HG03469 (cell line): ENCODE results near the gene MAPT.
"Not testable (repeated sequence)": the region's sequence is repeated elsewhere in the genome, so short reads cannot be mapped to it uniquely, and the experiment has no call there.

ENCODE experiments used
- ATAC-seq: cut with Tn5 transposase; IDR thresholded peaks from one replicate; pipeline ENCODE4 v1.9.1; 2021; ENCODE audit warnings: mild to moderate bottlenecking, moderate library complexity, moderate number of reproducible peaks; ENCODE audit not compliant: unreplicated experiment

MAPT gene

GRCh38 chr17:45923511-45924268, 29.3 kb downstream of the MAPT start:
- ATAC-seq: no peak

GRCh38 chr17:45924332-45924820, 30.0 kb downstream of the MAPT start:
- no peak for ATAC-seq

DNA sequence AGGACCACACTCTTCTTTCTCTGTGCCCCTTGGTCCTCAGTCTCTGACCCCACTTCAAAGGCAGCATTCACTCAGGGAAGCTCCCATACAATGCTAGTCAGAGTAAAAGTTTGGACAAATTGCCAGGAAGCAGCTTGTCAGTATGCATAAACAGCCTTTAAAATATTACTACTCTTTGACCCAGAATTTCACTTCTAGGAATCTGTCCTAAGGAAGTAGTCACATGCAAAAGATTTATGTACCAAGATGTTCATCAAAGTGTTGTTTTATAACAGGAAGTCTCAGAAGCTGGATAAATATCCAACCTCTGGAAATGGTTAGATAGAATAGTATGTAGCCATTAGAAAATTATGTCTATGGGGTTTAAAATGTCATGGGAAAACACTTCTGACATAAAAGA, 31.0 kb downstream of the MAPT start:
- no peak for ATAC-seq

DNA sequence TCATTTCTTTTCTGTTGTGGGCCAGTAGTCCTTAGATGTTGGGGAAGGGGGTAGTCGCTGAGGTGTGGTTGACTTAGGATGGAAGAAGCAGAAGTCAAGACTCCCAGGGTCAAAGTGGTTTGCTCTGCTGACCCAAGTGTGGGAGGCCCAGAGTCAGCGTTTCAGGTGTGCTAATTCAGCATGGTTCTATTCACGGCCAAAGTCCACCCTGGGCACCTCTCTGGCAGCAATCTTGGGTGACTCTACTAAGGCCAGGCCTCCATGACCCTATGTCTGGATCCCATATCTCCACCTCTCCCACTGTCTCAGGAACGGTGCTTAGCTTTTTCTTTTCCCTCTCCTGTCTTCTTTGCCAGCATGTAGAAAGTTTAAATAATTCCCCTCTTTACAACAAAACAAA, 32.9 kb downstream of the MAPT start:
- no peak for ATAC-seq

GRCh38 chr17:45929344-45929743, 35.0 kb downstream of the MAPT start:
- no peak for ATAC-seq

GRCh38 chr17:45930420-45930951, 36.1 kb downstream of the MAPT start:
- no peak for ATAC-seq

DNA sequence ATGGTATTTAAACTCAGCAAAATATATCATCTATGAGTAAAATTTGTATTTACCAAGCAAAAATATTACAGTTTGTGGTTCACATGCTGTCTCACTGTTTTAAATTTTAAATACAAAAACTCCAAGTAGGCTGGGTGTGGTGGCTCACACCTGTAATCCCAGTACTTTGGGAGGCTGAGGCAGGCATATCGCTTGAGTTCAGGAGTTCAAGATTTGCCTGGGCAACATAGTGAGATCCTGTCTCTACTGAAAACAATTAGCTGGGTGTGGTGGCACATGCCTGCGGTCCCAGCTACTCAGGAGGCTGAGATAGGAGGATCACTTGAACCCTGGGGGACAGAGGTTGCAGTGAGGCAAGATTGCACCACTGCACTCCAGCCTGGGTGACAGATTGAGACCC, 37.3 kb downstream of the MAPT start:
- no peak for ATAC-seq

DNA sequence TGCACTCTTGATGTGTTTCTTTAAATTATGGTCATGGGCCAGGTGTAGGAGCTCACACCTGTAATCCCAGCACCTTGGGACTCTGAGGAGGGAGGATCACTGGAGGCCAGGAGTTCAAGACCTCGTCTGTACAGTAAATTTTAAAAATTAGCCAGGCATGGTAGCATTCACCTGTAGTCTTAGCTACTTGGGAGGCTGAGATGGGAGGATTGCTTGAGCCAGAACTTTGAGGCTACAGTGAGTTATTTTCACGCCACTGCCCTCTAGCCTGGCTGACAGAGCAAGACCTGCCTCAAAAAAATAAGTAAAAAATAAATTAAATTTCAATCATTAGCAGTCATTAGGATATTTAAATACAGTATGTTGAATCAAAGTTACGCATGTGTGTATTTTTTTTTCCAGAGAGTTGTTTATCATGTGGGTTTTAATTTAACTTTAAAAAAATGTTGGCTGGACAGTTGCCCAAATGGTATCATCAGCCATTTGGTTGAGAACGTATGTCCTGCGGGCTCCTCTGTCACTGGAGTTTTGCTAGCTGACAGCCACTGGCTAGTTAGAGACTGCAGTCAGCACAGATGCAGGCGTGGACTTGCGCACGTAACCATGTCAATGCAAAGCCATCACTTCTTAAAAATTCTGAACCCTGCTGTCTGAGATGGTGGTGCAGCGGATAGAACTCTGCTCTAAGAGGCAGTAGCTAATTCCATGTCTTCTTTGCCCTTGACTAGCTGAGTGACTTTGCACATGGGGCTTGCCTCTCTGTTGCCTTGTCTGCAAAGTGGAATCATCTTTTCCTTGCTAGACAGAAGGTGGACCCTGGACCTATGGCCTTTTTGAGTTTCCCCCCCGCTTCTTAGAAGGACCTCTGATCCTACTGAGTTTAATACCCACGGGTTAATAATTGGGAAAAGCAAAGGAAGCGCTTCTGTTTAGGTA, 40.0 kb downstream of the MAPT start:
- no peak for ATAC-seq

- ATAC-seq: no peak
These were observed 40.9 kb downstream of the MAPT start for GRCh38 chr17:45935197-45935709.

DNA sequence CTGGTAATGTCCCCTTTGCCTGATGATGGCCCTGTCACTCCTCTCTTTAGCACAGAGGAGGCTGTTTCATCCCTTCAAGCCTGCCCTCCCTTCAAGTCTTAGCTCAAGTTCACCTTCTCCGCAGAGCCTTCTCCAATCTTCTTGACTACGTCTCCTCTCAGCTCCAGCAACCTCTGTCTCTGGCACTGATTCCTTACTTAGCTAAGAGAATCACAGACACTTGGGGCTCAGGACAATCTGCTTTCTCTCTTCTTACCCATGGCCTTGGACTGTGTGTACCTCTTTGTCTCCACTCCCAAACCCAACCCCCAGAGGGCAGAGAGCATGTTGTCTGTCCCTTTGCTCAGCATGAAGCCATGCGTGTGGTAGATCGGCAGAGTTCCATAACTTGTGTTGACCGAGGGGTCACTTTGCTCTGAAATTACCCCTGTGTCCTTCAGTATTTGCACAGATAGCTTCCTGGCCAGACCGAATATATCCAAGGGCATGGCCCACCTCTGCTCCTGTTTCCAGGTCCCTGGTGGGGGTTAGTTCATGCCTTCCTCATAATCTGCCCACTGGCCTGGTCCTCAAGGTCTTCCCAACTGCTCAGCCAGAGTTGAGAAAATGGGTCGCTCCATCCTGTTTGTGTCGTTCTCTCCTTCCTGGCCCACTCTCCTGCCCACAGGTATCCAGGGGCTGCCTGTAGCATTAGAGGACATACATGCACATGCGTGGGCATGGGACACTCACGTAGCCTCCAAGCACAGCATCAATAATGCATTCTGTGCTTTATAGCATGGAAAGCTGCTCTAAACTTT, 41.6 kb downstream of the MAPT start:
- no peak for ATAC-seq

DNA sequence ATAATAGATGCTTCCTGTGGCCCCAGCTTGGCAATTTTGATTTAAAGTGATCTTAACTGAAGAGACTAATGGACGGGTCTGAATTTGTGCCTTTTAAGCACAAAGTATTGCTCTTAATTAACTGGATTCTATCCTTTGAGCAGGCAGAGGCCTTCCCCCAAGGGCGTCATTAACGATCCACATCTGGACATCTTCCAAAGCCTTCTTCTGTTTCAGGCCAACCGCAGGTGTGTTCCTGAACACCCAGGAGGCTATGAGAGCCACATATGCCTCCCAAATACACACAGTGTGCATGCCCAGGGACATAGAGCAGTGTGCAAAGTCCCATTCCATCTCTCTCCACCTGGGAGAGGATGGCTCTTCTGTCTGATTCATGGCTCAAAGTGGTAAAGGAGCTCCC, 42.3 kb downstream of the MAPT start:
- no peak for ATAC-seq

GRCh38 chr17:45937186-45937585, 42.8 kb downstream of the MAPT start:
- not testable (repeated sequence) for ATAC-seq

DNA sequence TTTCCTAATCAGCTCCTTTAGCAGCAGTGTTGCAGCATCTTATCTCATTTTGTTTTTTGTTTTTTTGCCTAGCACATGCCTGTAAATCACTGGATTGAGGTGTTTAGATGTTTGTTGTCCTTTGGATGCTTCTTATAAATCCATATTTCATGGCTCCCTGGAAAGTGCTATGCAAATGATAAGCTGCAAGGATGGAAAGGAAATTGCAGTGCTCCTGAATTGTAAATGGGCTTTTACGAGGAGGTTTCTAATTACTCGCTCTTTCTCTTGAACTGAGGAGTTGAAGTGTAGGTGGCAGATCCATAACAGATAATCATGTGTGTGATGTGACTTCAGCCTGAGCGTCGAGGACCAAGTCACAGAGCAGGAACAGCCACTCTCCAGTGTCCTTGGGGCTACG, 45.0 kb downstream of the MAPT start:
- ATAC-seq: no peak

DNA sequence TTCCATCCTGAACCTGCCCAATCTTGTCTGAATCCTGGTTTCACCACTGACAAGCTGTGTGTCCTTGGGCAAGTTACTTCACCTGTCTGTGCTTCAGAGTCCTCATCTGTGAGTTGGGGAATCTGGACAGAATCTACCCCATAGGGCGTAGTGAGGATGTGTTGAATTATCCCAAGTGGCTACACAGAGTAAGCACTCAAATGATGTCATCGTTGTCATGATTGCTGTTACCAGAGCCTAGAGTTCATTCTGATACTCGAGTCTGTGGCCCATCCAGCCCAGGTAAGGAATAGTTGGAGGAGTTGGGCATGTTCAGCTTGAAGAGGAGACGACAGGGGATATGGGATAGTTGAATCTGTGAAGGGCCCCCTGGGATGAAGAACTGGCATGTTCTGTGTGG, 45.9 kb downstream of the MAPT start:
- no peak for ATAC-seq

- ATAC-seq: no peak
These were observed 46.5 kb downstream of the MAPT start for GRCh38 chr17:45940826-45941225.

DNA sequence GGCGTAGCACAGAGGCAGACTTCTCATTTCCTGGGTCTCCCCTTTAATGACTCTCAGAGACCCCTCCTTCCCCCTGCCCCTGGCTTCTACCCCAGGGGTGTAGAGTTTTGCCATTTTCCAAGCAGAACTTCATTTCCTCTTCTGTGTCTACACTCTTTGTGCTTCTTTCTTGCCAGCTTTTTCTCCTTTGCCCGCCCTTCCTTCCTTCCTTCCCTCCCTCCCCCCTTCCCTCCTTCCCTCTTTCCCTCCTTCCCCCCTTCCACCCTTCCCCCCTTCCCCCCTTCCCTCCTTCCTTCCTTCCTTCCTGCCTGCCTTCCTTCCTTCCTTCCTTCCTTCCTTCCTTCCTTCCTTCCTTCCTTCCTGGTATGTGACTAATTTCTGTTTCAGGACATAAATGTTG, 47.0 kb downstream of the MAPT start:
- ATAC-seq: no peak

- ATAC-seq: no peak
These were observed 47.9 kb downstream of the MAPT start for GRCh38 chr17:45942284-45942683.

- no peak for ATAC-seq
These were observed 52.5 kb downstream of the MAPT start for GRCh38 chr17:45946841-45947256.

- no peak for ATAC-seq
These were observed 54.1 kb downstream of the MAPT start for GRCh38 chr17:45948498-45948880.

GRCh38 chr17:45948881-45949624, 54.7 kb downstream of the MAPT start:
- no peak for ATAC-seq
